K562 (cell line): ENCODE data around the gene DNAH1.

Experiments used
- CTCF ChIP-seq, 3 experiments: IDR thresholded peaks in 2 of 3; conservative IDR thresholded peaks in 1 of 3; 2 replicates each; pipeline ENCODE4 v1.5.1; 2011 to 2012; ENCODE audit warnings: low read length in 3 of 3, mild to moderate bottlenecking in 3 of 3, control low read depth in 2 of 3, improper control_type of control experiment in 1 of 3, inconsistent platforms in 1 of 3, low read depth in 1 of 3, mixed read lengths in 1 of 3, moderate library complexity in 1 of 3; ENCODE audit not compliant: insufficient read depth in 2 of 3
- MEIS2 ChIP-seq: fragments of 450-650 bp; IDR thresholded peaks from 2 replicates; pipeline ENCODE4 v1.6.1; 2014; ENCODE audit warnings: mild to moderate bottlenecking; ENCODE audit not compliant: partially characterized antibody
- POLR2AphosphoS5 ChIP-seq: IDR thresholded peaks from 2 replicates; pipeline ENCODE4 v1.6.1; 2011; ENCODE audit warnings: mild to moderate bottlenecking, low read depth, low read length, moderate library complexity; ENCODE audit not compliant: control insufficient read depth, insufficient read depth
- RREB1 ChIP-seq: fragments of 250-450 bp; sonication (Bioruptor Pico); IDR thresholded peaks from 2 replicates; pipeline ENCODE4 v1.4.0; 2020
- ZNF644 ChIP-seq: fragments of 200-800 bp; sonication (Bioruptor generic); IDR thresholded peaks from 2 replicates; pipeline ENCODE4 v1.6.1; 2016; ENCODE audit warnings: low read depth, missing genetic modification characterization, missing compliant biosample characterization

GRCh38 chr3:52400275-52400793 lies 84.2 kb downstream of the DNAH1 start:
- TF ChIP-seq RREB1: no peak
- TF ChIP-seq MEIS2: no peak
- TF ChIP-seq POLR2AphosphoS5: 0 out of 2 replicates have a peak, but pooled peaks have one; percentile 0
- TF ChIP-seq CTCF (IDR thresholded peaks at IDR 0.05 in 2 of 3, conservative IDR thresholded peaks at IDR 0.05 in 1 of 3; ENCODE audit: insufficient read depth in 2 of 3, low read depth in 1 of 3, low read length in 3 of 3): no peak
- no peak for TF ChIP-seq ZNF644
